CD8-positive, alpha-beta memory T cell (primary cell): ENCODE data around the gene MCM3AP. TPM values are rescaled to one million over a fixed set of nuclear protein-coding genes. Genes with fewer than 3 reads are reported as not detected.

ENCODE experiments used
- CTCF ChIA-PET: fragments of 350-600 bp; sonication (Branson Sonifier 250); formaldehyde crosslinking; loops from one replicate; lab custom pipeline; 2021; ENCODE audit warnings: antibody characterized with exemption; lab: Charles Lee
- POLR2A ChIA-PET: fragments of 350-600 bp; sonication (Branson Sonifier 250); formaldehyde crosslinking; loops from one replicate; lab custom pipeline; 2021; ENCODE audit warnings: antibody characterized with exemption; lab: Charles Lee
- DNase-seq, 5 donors: peaks; one replicate each; pipeline versions ENCODE4 v3.0.0 to v3.0.0-alpha.2; 2020 to 2022; ENCODE audit warnings: mixed read lengths in 1 of 5
- H3K27ac ChIP-seq: one replicate; pipeline ENCODE4 v1.7.0; 2013; ENCODE audit warnings: low read depth, mild to moderate bottlenecking, low read length, moderate library complexity
- H3K27me3 ChIP-seq: 2 replicates; pipeline ENCODE4 v1.7.0; 2013; ENCODE audit warnings: low read length, mild to moderate bottlenecking; ENCODE audit not compliant: insufficient read depth, poor library complexity, severe bottlenecking
- H3K36me3 ChIP-seq: 2 replicates; pipeline ENCODE4 v1.7.0; 2013; ENCODE audit warnings: mild to moderate bottlenecking, low read length, moderate library complexity; ENCODE audit not compliant: insufficient read depth
- H3K4me1 ChIP-seq: 2 replicates; pipeline ENCODE4 v1.7.0; 2013; ENCODE audit warnings: mild to moderate bottlenecking, low read length, moderate library complexity; ENCODE audit not compliant: insufficient read depth
- H3K4me3 ChIP-seq: 2 replicates; pipeline ENCODE4 v1.7.0; 2013; ENCODE audit warnings: mild to moderate bottlenecking, low read length
- H3K9me3 ChIP-seq: 2 replicates; pipeline ENCODE4 v1.7.0; 2013; ENCODE audit warnings: mild to moderate bottlenecking, low read length
- H3K27ac Mint-ChIP-seq, 8 donors: one replicate each; pipeline ENCODE4 v1.8.0; 2020 to 2021; ENCODE audit warnings: mixed read lengths in 8 of 8, mild to moderate bottlenecking in 6 of 8, inconsistent platforms in 3 of 8, moderate library complexity in 3 of 8
- H3K27me3 Mint-ChIP-seq, 2 donors: one replicate each; pipeline ENCODE4 v1.8.0; 2020 to 2021; ENCODE audit warnings: mixed read lengths in 2 of 2, mild to moderate bottlenecking in 1 of 2, moderate library complexity in 1 of 2
- H3K36me3 Mint-ChIP-seq, 3 donors: one replicate each; pipeline ENCODE4 v1.8.0; 2020 to 2021; ENCODE audit warnings: mixed read lengths in 3 of 3, inconsistent platforms in 1 of 3, mild to moderate bottlenecking in 1 of 3
- H3K4me1 Mint-ChIP-seq, 3 donors: one replicate each; pipeline ENCODE4 v1.8.0; 2020 to 2021; ENCODE audit warnings: mixed read lengths in 3 of 3, inconsistent platforms in 1 of 3, mild to moderate bottlenecking in 1 of 3
- H3K4me3 Mint-ChIP-seq, 7 donors: one replicate each; pipeline ENCODE4 v1.8.0; 2020 to 2021; ENCODE audit warnings: mixed read lengths in 7 of 7, mild to moderate bottlenecking in 6 of 7, moderate library complexity in 4 of 7, inconsistent platforms in 2 of 7
- H3K9me3 Mint-ChIP-seq, 5 donors: one replicate each; pipeline ENCODE4 v1.8.0; 2020 to 2022; ENCODE audit warnings: mixed read lengths in 5 of 5, mild to moderate bottlenecking in 3 of 5, moderate library complexity in 2 of 5, inconsistent platforms in 1 of 5
- polyA plus RNA-seq: library from polyadenylated mRNA; unstranded; fragments of 300-500 nt; fragmentation: Illumina TruSeq; gene quantifications from one replicate; pipeline ENCODE4 v1.2.3, GENCODE V29; 2021
- total RNA-seq, 2 experiments: library from RNA; stranded (reverse); gene quantifications; one replicate each; pipeline ENCODE4 v1.2.3, GENCODE V29; 2021

The MCM3AP gene
- total and polyA plus RNA-seq, 3 experiments from 2014 or later = 56.7 to 133 (median 131) TPM

GRCh38 chr21:46294647-46295176 is 9.3 kb upstream of the MCM3AP start:
- CTCF ChIA-PET = no interaction called here
- peaks cover 0 to 12% (median 5%) of the 10 kb centered on the region in 3 donors for H3K36me3 Mint-ChIP-seq

GRCh38 chr21:46291561-46291960 is 6.2 kb upstream of the MCM3AP start:
- Mint-ChIP-seq H3K36me3 (peaks cover 0 to 17% (median 6%) of the 10 kb centered on the region in 3 donors), H3K4me1 (peaks cover 16 to 36% (median 19%) of the 10 kb centered on the region in 3 donors), H3K4me3 (no peak overlapping the region), H3K27me3 (peaks cover 0 to 5% of the 10 kb centered on the region in 2 donors), H3K27ac (no peak overlapping the region), H3K9me3 (peaks cover 0 to 2% (median 0%) of the 10 kb centered on the region in 5 donors)
- H3K4me1 ChIP-seq = peaks cover 4% of the 10 kb centered on the region
- no peaks in the 10 kb centered on the region for H3K27me3 ChIP-seq
- H3K4me3 ChIP-seq = no peak overlapping the region
- no peak for DNase-seq
- no peaks in the 10 kb centered on the region for H3K9me3 ChIP-seq
- no peak overlapping the region for H3K27ac ChIP-seq
- POLR2A ChIA-PET = no interaction called here
- CTCF ChIA-PET = no interaction called here
- H3K36me3 ChIP-seq = peaks cover 6% of the 10 kb centered on the region

More at GRCh38 chr21:46294647-46295176, 9.3 kb upstream of the MCM3AP start:
- Mint-ChIP-seq H3K27me3 (peaks cover 3 to 5% of the 10 kb centered on the region in 2 donors), H3K9me3 (peaks cover 0 to 2% (median 0%) of the 10 kb centered on the region in 5 donors), H3K4me3 (no peak overlapping the region), H3K4me1 (peaks cover 3 to 28% (median 7%) of the 10 kb centered on the region in 3 donors), H3K27ac (peak overlapping the region in 1 of 8 donors; percentile 12)
- H3K27ac ChIP-seq = no peak overlapping the region
- no peak for DNase-seq
- no peaks in the 10 kb centered on the region for H3K27me3 ChIP-seq
- no peak overlapping the region for H3K4me3 ChIP-seq
- peaks cover 6% of the 10 kb centered on the region for H3K36me3 ChIP-seq
- H3K9me3 ChIP-seq = no peaks in the 10 kb centered on the region
- H3K4me1 ChIP-seq = no peaks in the 10 kb centered on the region
- POLR2A ChIA-PET = no interaction called here

GRCh38 chr21:46289655-46290179 is 4.3 kb upstream of the MCM3AP start:
- Mint-ChIP-seq H3K9me3 (peaks cover 0 to 2% (median 0%) of the 10 kb centered on the region in 5 donors), H3K4me3 (peak overlapping the region in 1 of 7 donors; percentile 56)

GRCh38 chr21:46287541-46287940 is 2.1 kb upstream of the MCM3AP start:
- POLR2A ChIA-PET = no interaction called here

More at GRCh38 chr21:46289655-46290179, 4.3 kb upstream of the MCM3AP start:
- peaks cover 0 to 1% of the 10 kb centered on the region in 2 donors for H3K27me3 Mint-ChIP-seq
- H3K9me3 ChIP-seq = no peaks in the 10 kb centered on the region
- peaks cover 12% of the 10 kb centered on the region for H3K4me1 ChIP-seq
- DNase-seq = no peak
- H3K27ac ChIP-seq = no peak overlapping the region
- peaks cover 0 to 27% (median 8%) of the 10 kb centered on the region in 3 donors for H3K36me3 Mint-ChIP-seq
- peaks cover 6% of the 10 kb centered on the region for H3K36me3 ChIP-seq
- H3K27me3 ChIP-seq = no peaks in the 10 kb centered on the region
- peaks cover 23 to 32% (median 31%) of the 10 kb centered on the region in 3 donors for H3K4me1 Mint-ChIP-seq
- ChIA-PET CTCF (no interaction called here), POLR2A (no interaction called here)
- peak overlapping the region in 2 of 8 donors; percentile 29 to 51 for H3K27ac Mint-ChIP-seq
- no peak overlapping the region for H3K4me3 ChIP-seq

GRCh38 chr21:46286648-46287002 is 1.2 kb upstream of the MCM3AP start:
- Histone ChIP-seq H3K36me3 (peaks cover 18% of the 10 kb centered on the region), H3K27me3 (no peaks in the 10 kb centered on the region), H3K4me3 (peak overlapping the region; percentile 69), H3K4me1 (peaks cover 36% of the 10 kb centered on the region), H3K9me3 (no peaks in the 10 kb centered on the region), H3K27ac (peak overlapping the region; percentile 70)
- ChIA-PET CTCF (no interaction called here), POLR2A (interaction anchor here (0.6 kb wide), 1 partner anchor 313 kb away, joined by 3 read pairs; no protein-coding TSS in a partner anchor)
- Mint-ChIP-seq H3K36me3 (peaks cover 5 to 39% (median 7%) of the 10 kb centered on the region in 3 donors), H3K27me3 (no peaks in the 10 kb centered on the region), H3K9me3 (no peaks in the 10 kb centered on the region), H3K4me3 (peak overlapping the region; percentile 85 to 99 (median 97)), H3K4me1 (peaks cover 38 to 61% (median 52%) of the 10 kb centered on the region in 3 donors), H3K27ac (peak overlapping the region; percentile 74 to 99 (median 98))
- DNase-seq = no peak

More at GRCh38 chr21:46287541-46287940, 2.1 kb upstream of the MCM3AP start:
- peaks cover 7 to 42% (median 8%) of the 10 kb centered on the region in 3 donors for H3K36me3 Mint-ChIP-seq
- H3K36me3 ChIP-seq = peaks cover 19% of the 10 kb centered on the region
- no peaks in the 10 kb centered on the region for H3K9me3 Mint-ChIP-seq
- peaks cover 32% of the 10 kb centered on the region for H3K4me1 ChIP-seq
- peak overlapping the region in 4 of 8 donors; percentile 22 to 99 (median 48) for H3K27ac Mint-ChIP-seq
- no peak overlapping the region for H3K4me3 ChIP-seq
- no peak for DNase-seq
- CTCF ChIA-PET = no interaction called here
- no peaks in the 10 kb centered on the region for H3K27me3 ChIP-seq
- H3K4me3 Mint-ChIP-seq = peak overlapping the region in 5 of 7 donors; percentile 85 to 99 (median 99)
- peaks cover 35 to 52% (median 51%) of the 10 kb centered on the region in 3 donors for H3K4me1 Mint-ChIP-seq
- H3K27me3 Mint-ChIP-seq = no peaks in the 10 kb centered on the region
- no peaks in the 10 kb centered on the region for H3K9me3 ChIP-seq
- H3K27ac ChIP-seq = no peak overlapping the region

GRCh38 chr21:46285761-46286647 is 593 bp upstream of the MCM3AP start, which contains the start of gene YBEY:
YBEY (plus strand) TSS chr21:46286342; CDS start chr21:46286914, 572 bp downstream.
- Histone ChIP-seq H3K9me3 (no peaks in the 10 kb centered on the region), H3K36me3 (peaks cover 17% of the 10 kb centered on the region), H3K27me3 (no peaks in the 10 kb centered on the region), H3K4me1 (peaks cover 40% of the 10 kb centered on the region), H3K27ac (peak within 1 kb of the TSS; percentile 70), H3K4me3 (peak within 1 kb of the TSS; percentile 69)
- Mint-ChIP-seq H3K4me3 (peak within 1 kb of the TSS; percentile 85 to 99 (median 97)), H3K4me1 (peaks cover 39 to 66% (median 57%) of the 10 kb centered on the region in 3 donors), H3K27ac (peak within 1 kb of the TSS; percentile 74 to 99 (median 98)), H3K9me3 (no peaks in the 10 kb centered on the region), H3K27me3 (no peaks in the 10 kb centered on the region), H3K36me3 (peaks cover 5 to 37% (median 7%) of the 10 kb centered on the region in 3 donors)
- ChIA-PET CTCF (interaction anchor here (1.0 to 2.7 kb wide), 3 partner anchors 40 to 312 kb away, joined by 3 to 12 read pairs (median 3); a partner anchor contains a TSS), POLR2A (interaction anchor here (0.5 to 0.9 kb wide), 4 partner anchors 13 to 312 kb away, joined by 3 to 8 read pairs (median 3); no protein-coding TSS in a partner anchor)
- peak; percentile 75 to 87 (median 81) for DNase-seq

- Histone ChIP-seq H3K27me3 (no peaks in the 10 kb centered on the region), H3K27ac (no peak overlapping the region), H3K36me3 (peaks cover 27% of the 10 kb centered on the region), H3K4me3 (peak overlapping the region; percentile 69), H3K4me1 (peaks cover 42% of the 10 kb centered on the region), H3K9me3 (no peaks in the 10 kb centered on the region)
- CTCF ChIA-PET = interaction anchor here (2.7 kb wide), 1 partner anchor 141 kb away, joined by 12 read pairs; no protein-coding TSS in a partner anchor
- Mint-ChIP-seq H3K4me3 (peak overlapping the region; percentile 85 to 99 (median 90)), H3K36me3 (peaks cover 4 to 49% (median 7%) of the 10 kb centered on the region in 3 donors), H3K4me1 (peaks cover 38 to 77% (median 59%) of the 10 kb centered on the region in 3 donors), H3K27ac (peak overlapping the region in 5 of 8 donors; percentile 50 to 89 (median 84)), H3K9me3 (no peaks in the 10 kb centered on the region), H3K27me3 (no peaks in the 10 kb centered on the region)
- DNase-seq = no peak
- POLR2A ChIA-PET = interaction anchor here (0.9 kb wide), 1 partner anchor 14 kb away, joined by 3 read pairs; no protein-coding TSS in a partner anchor
Observed at GRCh38 chr21:46284733-46285132, 678 bp downstream of the MCM3AP start.
